Fibroblast of villous mesenchyme (primary cell): ENCODE results near the gene CLCN1. TPM values are rescaled to one million over a fixed set of nuclear protein-coding genes. Genes with fewer than 3 reads are reported as not detected.

ENCODE experiments used
- DNase-seq: peaks from one replicate; pipeline ENCODE4 v3.0.0-alpha.2; 2010; ENCODE audit warnings: low read depth
- H3K4me3 ChIP-seq: 2 replicates; pipeline ENCODE4 v1.5.1; 2011; ENCODE audit warnings: low read depth, mild to moderate bottlenecking, low read length
- total RNA-seq: library from RNA; depleted of rRNA; stranded (reverse); fragments of >200 nt; gene quantifications from 2 replicates; pipeline ENCODE4 v1.2.3, GENCODE V29; 2012
- TF ChIP-seq, protein P1 (sequence below): IDR thresholded peaks from 2 replicates; pipeline ENCODE4 v1.5.1; 2012; ENCODE audit warnings: low read depth, mild to moderate bottlenecking, low read length; ENCODE audit not compliant: insufficient read depth

The CLCN1 gene
- total RNA-seq, 1 donor: under 0.01 TPM

DNA sequence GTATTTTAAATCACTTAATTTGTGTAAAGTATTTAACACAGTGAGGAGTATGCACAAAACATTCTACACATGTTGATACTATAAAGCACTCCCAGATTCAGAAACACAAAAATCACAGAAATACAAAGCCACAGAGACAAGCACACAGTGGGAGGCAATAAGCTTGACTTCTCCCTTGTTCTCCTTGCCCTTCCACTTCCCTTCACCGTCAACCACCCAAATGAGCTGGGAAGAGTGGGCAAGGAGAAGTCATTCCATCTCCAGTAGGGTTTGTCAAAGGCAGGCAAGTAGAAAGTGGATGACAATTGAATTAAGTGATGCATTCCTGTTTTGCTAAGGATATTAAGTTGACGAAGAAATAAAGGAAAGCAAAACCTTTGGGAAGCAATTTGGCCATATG lies 35.3 kb upstream of the CLCN1 start:
- TF ChIP-seq, protein P1, sequence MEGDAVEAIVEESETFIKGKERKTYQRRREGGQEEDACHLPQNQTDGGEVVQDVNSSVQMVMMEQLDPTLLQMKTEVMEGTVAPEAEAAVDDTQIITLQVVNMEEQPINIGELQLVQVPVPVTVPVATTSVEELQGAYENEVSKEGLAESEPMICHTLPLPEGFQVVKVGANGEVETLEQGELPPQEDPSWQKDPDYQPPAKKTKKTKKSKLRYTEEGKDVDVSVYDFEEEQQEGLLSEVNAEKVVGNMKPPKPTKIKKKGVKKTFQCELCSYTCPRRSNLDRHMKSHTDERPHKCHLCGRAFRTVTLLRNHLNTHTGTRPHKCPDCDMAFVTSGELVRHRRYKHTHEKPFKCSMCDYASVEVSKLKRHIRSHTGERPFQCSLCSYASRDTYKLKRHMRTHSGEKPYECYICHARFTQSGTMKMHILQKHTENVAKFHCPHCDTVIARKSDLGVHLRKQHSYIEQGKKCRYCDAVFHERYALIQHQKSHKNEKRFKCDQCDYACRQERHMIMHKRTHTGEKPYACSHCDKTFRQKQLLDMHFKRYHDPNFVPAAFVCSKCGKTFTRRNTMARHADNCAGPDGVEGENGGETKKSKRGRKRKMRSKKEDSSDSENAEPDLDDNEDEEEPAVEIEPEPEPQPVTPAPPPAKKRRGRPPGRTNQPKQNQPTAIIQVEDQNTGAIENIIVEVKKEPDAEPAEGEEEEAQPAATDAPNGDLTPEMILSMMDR: no peak
- DNase-seq: no peak

DNA sequence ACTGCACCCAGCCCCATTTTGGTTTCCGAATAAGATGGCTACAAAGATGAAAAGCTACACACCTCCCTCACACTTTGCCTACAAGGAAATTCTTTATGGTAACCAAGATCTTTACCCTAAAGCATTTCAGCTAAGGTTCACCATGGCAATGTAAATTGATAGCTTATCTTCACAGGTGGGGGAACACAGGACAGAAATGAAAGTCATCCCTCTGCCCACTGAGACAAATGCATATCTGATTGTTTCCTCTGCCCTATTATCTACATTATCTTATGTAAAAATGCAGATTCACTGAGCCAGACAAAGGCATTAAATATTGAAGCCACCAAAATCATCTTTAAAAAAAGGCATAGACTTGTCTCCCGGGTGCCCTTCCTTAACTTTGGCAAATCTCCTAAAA lies 34.4 kb upstream of the CLCN1 start:
- no peak overlapping the region for H3K4me3 ChIP-seq
- TF ChIP-seq, protein P1: no peak
- DNase-seq: no peak

More for the DNA sequence above, 35.3 kb upstream of the CLCN1 start:
- no peak overlapping the region for H3K4me3 ChIP-seq

DNA sequence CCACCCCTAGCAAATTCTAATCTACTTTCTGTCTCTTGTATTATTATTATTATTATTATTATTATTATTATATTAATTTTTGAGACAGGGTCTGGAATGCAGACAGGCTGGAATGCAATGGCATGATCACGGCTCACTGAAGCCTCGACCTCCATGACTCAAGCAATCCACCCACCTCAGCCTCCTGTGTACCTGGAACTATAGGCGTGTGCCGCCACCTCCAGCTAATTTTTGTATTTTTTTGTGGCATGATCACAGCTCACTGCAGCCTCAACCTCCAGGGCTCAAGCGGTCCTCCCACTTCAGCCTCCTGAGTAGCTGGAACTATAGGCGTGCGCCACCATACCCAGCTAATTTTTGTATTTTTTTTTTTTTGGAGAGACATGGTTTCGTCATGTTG lies 33.8 kb upstream of the CLCN1 start:
- no peak overlapping the region for H3K4me3 ChIP-seq
- TF ChIP-seq, protein P1: no peak
- DNase-seq: no peak

DNA sequence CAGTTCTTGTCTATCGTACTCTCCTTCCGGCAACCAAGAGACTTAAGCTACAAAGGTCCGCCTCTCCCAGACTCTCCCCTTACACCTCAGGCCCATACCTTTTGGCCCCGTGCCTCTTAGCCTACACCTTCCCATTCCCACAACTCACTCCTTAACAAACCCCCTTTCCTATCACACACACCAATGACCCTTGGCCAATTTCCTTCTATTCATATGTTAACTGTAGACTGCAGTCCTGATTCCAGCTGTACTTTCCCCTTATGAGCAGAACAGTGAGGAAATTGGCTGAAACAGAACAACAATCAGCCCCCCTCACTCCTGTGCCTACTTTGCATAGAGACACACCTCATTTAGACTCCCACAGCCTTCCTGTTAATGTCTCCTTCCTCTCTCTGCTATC lies 32.5 kb upstream of the CLCN1 start:
- no peak for DNase-seq
- TF ChIP-seq, protein P1: no peak
- H3K4me3 ChIP-seq: no peak overlapping the region

DNA sequence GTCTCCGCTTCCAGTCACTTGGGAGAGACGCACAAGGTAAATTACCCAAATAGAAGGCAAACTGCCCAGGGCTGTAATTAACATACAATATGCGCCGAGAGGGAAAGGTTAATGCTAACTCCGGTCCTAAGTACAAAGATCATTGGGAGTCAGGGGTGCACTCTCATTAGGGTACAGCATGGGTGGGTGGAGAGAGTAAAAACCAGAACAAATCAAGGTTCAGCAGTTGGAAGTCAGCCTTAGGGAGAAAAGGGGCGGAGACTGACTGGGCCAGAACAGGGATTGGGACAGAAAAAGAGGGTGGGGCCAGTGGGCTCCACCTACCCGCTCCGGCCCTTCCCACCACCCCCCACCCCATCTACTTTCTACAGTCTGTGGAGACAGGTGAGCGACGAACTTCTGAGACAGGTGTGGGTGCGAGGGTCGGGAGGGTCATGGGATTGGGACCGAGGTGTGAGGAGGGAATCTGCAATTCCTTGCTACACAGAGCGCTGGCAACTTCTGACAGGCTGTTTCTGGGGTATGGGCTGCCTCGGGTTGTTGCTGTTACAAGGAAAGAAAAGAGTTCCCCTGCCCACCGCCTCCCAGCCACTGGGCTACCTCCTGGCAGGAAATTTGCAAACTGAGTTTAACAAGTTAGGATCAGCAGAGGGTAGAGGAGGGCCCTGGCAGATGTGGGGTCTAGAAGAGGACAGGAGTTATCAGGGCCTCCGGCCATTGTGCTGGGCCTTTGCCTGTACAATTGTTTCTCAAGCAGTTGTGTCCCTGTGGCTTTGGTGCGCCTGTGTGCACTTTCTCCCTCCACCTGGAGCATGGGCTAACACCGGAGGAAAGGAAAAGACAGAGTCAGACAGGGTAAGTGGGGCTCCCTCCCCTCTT lies 31.1 kb upstream of the CLCN1 start, which contains the start of gene TMEM139:
Gene TMEM139, plus strand, starts transcription at position 368 of the 879 bp plus-strand sequence. CDS start 1,000 bp downstream, outside the sequence.
- no peak within 1 kb of the TSS for H3K4me3 ChIP-seq
- DNase-seq: no peak
- TF ChIP-seq, protein P1: no peak

DNA sequence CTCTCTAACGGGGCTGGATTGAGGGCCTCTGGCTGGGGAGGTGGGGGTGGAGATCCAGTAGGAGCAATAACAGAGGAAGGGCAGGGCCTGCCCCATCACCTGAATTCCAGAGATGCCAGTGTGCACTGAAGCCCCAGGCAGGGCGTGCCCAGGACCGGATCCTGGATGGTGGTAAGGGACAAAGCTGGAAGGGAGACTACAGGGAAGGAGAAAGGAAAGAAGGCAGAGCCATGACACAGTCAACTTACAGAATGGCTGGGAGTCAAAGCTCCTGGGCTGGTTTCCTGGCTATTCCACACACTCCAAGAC lies 30.5 kb upstream of the CLCN1 start:
- TF ChIP-seq, protein P1: no peak
- no peak overlapping the region for H3K4me3 ChIP-seq
- no peak for DNase-seq
